ENCODE data around the gene ECI2.

Gene ECI2

DNA sequence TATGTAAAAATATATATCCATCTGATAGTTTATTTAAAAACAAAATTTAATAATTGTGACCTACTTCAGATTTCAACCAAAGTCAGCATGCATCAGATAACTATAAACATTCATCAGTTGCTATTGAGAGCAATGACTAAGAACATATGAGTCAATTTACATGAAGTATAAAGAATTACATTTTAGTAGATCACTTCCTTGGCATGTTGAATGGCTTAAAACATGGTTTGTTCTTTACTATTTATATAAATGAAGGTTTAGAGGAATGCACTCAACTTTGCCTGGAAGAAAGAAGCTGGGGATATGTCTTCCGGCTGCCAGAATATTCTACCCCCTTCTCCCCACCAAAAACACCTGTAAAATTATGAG lies 50.1 kb downstream of the ECI2 start:
- TF ChIP-seq, protein P1, sequence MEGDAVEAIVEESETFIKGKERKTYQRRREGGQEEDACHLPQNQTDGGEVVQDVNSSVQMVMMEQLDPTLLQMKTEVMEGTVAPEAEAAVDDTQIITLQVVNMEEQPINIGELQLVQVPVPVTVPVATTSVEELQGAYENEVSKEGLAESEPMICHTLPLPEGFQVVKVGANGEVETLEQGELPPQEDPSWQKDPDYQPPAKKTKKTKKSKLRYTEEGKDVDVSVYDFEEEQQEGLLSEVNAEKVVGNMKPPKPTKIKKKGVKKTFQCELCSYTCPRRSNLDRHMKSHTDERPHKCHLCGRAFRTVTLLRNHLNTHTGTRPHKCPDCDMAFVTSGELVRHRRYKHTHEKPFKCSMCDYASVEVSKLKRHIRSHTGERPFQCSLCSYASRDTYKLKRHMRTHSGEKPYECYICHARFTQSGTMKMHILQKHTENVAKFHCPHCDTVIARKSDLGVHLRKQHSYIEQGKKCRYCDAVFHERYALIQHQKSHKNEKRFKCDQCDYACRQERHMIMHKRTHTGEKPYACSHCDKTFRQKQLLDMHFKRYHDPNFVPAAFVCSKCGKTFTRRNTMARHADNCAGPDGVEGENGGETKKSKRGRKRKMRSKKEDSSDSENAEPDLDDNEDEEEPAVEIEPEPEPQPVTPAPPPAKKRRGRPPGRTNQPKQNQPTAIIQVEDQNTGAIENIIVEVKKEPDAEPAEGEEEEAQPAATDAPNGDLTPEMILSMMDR (IDR thresholded peaks at IDR 0.05; ENCODE audit: poor library complexity, severe bottlenecking) = no peak

DNA sequence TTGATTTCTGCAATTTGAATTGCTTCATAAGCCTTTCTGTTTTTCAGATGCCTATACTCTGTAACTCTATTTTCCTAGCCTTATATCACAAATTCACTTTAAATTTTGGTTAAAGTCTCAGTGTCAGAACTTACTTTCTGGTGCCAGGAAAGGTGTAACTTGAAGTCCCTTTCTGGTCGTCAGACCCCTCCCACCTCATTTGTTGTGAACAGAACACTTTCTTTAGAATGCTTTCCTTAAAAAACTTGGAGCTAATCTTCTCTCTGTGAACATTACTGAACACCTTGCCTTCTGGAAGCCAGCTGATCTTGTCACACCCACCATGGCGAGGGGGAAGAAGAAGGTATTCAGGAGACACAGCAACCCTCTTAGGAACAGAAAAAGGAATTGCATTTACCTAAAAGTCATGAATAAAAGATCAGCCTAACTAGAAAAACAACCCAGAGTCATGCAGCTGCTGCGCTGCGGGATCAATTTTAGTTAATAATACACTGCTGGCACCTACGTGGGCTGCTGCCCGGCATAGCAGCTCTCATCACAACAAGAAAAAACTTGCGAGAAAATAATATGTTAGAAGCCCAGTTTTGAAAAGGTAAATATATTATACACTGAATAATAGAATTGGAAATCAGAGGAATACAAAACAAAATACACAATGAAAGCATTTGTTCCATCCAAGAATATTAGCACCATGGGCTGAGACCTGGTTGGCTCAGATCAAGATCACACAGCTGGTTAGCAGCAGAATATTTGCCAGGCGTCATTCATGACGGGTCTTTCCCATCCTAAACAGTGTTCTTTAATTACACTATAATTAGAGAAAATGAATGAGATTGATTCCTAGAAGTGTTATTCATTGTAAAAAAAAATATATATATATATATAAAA lies 50.7 kb downstream of the ECI2 start:
- no peak overlapping the region for H3K27ac ChIP-seq (ENCODE audit: poor library complexity, severe bottlenecking)
- ATAC-seq (ENCODE audit: low read depth) (no peak), DNase-seq (ENCODE audit: low spot score) (no peak)
- no peaks in the 10 kb centered on the region for H3K9me3 ChIP-seq (ENCODE audit: severe bottlenecking)
- TF ChIP-seq, protein P1 (IDR thresholded peaks at IDR 0.05; ENCODE audit: poor library complexity, severe bottlenecking) = no peak
- peaks cover 4% of the 10 kb centered on the region for H3K4me1 ChIP-seq (ENCODE audit: insufficient read depth, poor library complexity, severe bottlenecking)
- H3K36me3 ChIP-seq (ENCODE audit: low read depth) = no peaks in the 10 kb centered on the region
- no peak overlapping the region for H3K4me3 ChIP-seq (ENCODE audit: severe bottlenecking)
- H3K27me3 ChIP-seq (ENCODE audit: insufficient read depth, poor library complexity, severe bottlenecking) = no peaks in the 10 kb centered on the region

More for the DNA sequence above, 50.1 kb downstream of the ECI2 start:
- H3K9me3 ChIP-seq (ENCODE audit: severe bottlenecking) = no peaks in the 10 kb centered on the region
- no peaks in the 10 kb centered on the region for H3K27me3 ChIP-seq (ENCODE audit: insufficient read depth, poor library complexity, severe bottlenecking)
- no peaks in the 10 kb centered on the region for H3K36me3 ChIP-seq (ENCODE audit: low read depth)
- DNase-seq (ENCODE audit: low spot score) (no peak), ATAC-seq (ENCODE audit: low read depth) (peak; percentile 64; the same call in 2 of the 3 replicates)
- no peak overlapping the region for H3K27ac ChIP-seq (ENCODE audit: poor library complexity, severe bottlenecking)
- H3K4me1 ChIP-seq (ENCODE audit: insufficient read depth, poor library complexity, severe bottlenecking) = peaks cover 4% of the 10 kb centered on the region
- H3K4me3 ChIP-seq (ENCODE audit: severe bottlenecking) = no peak overlapping the region

DNA sequence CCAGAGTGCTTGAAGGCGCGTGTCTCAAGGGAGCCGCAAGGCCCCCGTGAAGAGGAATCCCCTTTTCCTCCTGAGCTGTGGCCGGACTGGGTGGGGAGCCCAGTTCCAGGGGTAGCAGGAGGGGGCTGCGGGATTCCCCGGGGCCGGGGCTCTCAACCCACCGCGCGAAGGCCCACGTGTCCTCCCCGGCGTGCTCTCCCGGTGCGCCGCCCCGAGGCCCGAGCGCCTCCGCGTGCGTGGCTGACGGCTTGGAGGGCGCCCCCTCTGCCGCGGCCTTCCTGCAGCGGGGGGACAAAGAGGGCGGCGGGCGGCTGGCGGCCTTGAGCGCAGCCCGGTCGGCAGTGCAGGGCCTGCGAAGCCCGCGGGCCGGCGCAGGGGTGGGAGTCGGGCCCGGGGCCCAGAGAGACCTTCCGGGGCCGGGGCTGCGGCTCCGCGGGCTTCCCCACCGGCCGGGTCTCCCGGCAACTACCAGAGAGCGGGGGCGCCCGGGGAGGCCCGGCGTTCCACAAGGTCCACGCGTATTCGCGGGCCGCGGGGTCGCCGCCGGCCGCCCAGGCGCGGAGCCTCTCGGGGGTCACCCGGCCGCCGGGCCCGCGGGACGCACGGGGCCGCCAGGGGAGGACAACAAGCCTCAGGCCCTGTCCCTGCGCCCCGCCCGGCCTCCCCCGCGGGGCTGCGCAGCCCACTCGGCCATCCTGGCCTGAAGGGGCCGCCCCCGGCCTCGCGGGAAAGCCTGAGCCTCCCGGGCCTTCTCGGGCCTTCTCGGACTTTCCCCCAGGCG lies 56.5 kb downstream of the ECI2 start, which contains the start of gene FAM217A:
Gene FAM217A, minus strand, starts transcription at position 447 of the 781 bp plus-strand sequence. CDS start 1,723 bp downstream, outside the sequence.
- TF ChIP-seq, protein P1 (IDR thresholded peaks at IDR 0.05; ENCODE audit: poor library complexity, severe bottlenecking) = no peak
- H3K27me3 ChIP-seq (ENCODE audit: insufficient read depth, poor library complexity, severe bottlenecking) = no peaks in the 10 kb centered on the region
- peaks cover 4% of the 10 kb centered on the region for H3K4me1 ChIP-seq (ENCODE audit: insufficient read depth, poor library complexity, severe bottlenecking)
- DNase-seq (ENCODE audit: low spot score) = no peak
- no peak within 1 kb of the TSS for H3K27ac ChIP-seq (ENCODE audit: poor library complexity, severe bottlenecking)
- ATAC-seq (ENCODE audit: low read depth) = no peak
- no peak within 1 kb of the TSS for H3K4me3 ChIP-seq (ENCODE audit: severe bottlenecking)
- H3K9me3 ChIP-seq (ENCODE audit: severe bottlenecking) = no peaks in the 10 kb centered on the region
- no peaks in the 10 kb centered on the region for H3K36me3 ChIP-seq (ENCODE audit: low read depth)

DNA sequence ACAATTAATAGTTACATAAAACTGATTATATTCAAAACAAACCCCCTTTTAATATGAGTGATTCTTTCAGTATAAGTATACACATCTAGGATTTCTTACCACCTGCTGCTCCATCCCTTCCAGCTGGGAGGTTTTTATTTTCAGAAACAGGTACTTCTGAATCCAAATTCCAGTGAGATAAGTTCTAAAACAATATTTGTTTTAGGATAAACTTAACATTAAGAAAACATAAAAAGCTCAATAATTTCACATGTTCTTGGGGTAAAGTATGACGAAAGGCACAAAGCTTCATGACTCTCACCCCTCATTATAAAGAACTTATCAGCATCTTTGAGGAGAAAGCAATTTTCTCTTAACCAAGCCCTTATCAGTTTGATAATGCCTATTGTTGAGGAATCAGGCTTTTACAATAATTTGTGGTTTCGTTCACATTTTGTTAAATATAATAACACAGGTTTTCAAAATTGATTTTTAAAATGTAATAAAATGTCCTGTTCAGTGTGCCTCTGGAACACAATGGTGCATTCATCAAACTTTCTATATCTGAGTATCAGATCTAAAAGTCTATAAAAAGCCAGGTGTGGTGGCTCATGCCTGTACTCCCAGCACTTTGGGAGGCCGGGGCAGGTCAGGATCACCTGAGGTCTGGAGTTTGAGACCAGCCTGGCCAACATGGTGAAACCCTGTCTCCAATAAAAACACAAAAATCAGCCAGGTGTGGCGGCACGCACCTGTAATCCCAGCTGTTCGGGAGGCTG lies 60.7 kb downstream of the ECI2 start:
- H3K4me1 ChIP-seq (ENCODE audit: insufficient read depth, poor library complexity, severe bottlenecking) = peaks cover 4% of the 10 kb centered on the region
- no peaks in the 10 kb centered on the region for H3K36me3 ChIP-seq (ENCODE audit: low read depth)
- H3K4me3 ChIP-seq (ENCODE audit: severe bottlenecking) = no peak overlapping the region
- ATAC-seq (ENCODE audit: low read depth) (no peak), DNase-seq (ENCODE audit: low spot score) (no peak)
- no peak overlapping the region for H3K27ac ChIP-seq (ENCODE audit: poor library complexity, severe bottlenecking)
- H3K9me3 ChIP-seq (ENCODE audit: severe bottlenecking) = no peaks in the 10 kb centered on the region
- H3K27me3 ChIP-seq (ENCODE audit: insufficient read depth, poor library complexity, severe bottlenecking) = no peaks in the 10 kb centered on the region
- TF ChIP-seq, protein P1 (IDR thresholded peaks at IDR 0.05; ENCODE audit: poor library complexity, severe bottlenecking) = no peak
